Stimulated activated CD4-positive, alpha-beta T cell treated with anti-CD3 and anti-CD28 coated beads, Interleukin-4, amount 100 ng/mL, for 48 hours (primary cell): ENCODE measurements around the gene INSYN1.
A peak's percentile ranks its signal among the peaks of the same experiment; 100 is the strongest.
"Not testable (repeated sequence)": the region's sequence is repeated elsewhere in the genome, so short reads cannot be mapped to it uniquely, and the experiment has no call there.

Experiments used
- DNase-seq, 2 donors: peaks; one replicate each; pipeline ENCODE4 v3.0.0-alpha.2; 2020; ENCODE audit warnings: low read depth in 2 of 2

The INSYN1 gene

DNA sequence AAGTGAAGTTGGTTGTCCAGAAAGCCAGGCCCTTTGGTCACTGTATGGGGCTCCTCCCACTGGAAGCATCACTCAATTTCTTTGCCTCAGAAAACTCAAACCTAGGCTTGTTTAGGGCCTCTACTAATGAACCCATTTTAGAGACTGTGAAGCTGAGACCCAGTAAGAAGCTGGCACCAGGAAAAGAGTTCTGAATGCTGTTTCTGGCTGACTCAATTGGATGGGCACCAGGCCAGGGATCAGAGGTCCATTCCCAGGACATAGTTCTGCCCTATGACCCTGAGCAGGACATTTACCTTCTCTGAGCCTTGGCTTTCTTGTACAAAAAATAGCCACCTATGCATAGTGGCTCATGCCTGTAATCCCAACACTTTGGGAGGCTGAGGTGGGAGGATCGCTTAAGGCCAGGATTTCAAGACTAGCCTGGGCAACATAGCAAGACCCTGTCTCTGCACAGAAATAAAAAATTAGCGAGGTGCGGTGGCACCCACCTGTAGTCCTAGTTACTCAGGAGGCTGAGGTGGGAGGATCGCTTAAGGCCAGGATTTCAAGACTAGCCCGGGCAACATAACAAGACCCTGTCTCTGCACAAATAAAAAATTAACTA is 38.4 kb downstream of the INSYN1 start:
- DNase-seq = no peak

DNA sequence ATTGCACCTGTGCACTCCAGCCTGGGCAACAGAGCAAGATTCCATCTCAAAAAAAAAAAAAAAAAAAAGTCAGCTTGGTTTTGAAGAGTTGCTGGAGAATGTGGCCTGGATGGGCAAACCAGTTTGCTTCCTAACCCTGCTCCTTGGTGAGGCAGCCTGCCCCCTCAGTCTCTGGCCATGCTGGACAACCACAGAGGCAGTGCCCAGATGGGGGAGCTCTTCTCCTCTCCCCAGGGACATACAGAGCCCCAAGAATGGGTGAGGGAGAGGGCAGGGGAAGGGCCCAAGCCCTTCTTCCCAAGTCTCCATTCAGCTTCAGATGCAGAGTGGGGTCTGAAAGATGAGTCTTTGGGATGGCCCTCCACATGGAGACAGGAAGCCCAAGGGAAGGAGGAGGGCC is 41.0 kb downstream of the INSYN1 start:
- no peak for DNase-seq

DNA sequence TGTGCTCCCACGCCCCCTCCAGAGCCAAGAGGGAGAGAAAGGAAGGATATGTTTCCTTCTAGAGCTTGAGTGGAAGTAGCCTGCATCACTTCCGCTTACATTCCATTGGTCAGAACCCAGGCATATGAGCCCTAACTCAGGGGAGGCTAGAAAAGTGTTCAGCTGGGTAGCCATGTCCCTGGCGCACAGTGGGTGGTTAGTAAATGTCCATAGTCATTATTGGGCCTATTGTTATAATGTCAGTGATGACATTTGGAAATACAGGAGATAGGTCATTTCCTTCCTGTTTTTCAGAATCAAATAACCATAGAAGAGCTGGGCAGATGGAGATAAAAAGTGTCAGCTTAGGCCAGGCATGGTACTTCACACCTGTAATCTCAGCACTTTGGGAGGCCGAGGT is 41.6 kb downstream of the INSYN1 start:
- no peak for DNase-seq

DNA sequence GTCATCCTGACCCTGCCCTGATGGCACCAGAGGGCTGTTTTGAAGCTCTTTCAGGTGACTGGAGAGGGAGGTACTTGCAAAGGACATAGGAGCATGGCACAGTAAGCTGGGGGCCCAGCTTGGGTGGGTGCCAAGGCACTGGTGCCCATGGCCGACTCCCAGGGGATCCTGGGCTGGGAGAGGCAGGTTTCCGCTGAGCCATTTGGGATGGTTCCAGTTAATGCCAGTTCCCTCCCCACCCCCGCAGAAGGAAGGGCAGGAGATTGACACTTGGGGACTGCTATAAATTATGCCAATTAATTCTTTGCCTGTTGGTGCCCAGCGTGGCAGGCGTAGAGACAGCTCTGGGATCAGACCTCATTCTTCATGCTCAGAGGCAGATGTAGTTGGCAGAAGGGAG is 42.8 kb downstream of the INSYN1 start:
- DNase-seq = no peak

DNA sequence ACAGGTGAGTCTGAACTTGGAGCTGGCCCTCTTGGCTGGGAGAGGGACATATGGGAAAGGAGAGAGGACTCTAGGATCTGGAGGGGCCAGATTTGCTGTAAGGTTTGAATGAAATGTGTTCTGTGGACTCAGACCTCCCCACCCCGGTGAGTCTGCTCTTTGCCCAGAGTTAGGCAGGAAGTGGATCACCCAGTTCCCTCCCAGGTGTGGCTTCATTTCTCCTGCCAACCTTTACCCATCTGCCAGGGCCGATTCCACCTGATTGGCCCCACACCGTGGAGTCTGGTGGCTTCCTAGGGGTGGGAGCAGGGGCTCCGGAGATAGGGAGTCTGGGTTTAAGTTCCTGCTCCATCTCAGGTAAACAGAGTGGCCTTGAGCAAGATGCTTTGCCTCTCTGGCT is 43.5 kb downstream of the INSYN1 start:
- DNase-seq = no peak

DNA sequence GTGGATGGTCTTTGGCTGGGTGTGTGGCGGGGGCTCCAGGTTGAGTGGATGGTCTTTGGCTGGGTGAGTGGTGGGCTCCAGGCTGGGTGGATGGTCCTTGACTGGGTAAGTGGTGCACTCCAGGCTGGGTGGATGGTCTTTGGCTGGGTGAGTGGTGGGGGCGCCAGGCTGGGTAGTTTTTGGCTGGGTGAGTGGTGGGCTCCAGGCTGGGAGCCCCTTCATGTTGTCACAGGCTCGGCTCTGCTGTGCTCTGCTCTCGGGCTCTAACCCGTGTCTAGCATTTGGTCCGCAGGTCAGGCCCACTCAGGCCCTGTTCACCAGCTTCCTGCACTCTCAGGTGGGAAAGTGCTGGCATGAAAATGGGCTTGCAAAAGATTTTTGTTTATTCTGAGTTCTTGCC is 43.9 kb downstream of the INSYN1 start:
- DNase-seq = no peak

DNA sequence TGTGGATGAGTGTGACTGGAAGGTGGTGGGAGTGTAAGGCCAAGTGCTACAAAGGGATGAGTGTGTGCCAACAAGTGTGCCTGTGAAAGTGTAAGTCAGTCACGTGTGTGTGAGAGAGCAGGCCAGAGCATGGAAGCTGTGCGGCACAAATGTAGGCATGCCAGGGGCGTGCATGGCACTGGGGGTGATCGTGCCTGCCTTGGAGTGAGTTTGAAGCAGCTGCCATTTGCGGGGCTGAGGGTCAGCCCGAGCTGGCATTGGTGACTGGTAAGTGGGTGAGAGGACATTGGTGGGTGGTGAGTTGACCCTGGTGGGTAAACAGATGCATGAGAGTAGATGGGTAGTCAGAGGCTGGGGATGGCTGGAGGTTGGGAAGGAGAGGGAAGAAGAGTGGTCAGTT is 44.5 kb downstream of the INSYN1 start:
- DNase-seq = no peak

DNA sequence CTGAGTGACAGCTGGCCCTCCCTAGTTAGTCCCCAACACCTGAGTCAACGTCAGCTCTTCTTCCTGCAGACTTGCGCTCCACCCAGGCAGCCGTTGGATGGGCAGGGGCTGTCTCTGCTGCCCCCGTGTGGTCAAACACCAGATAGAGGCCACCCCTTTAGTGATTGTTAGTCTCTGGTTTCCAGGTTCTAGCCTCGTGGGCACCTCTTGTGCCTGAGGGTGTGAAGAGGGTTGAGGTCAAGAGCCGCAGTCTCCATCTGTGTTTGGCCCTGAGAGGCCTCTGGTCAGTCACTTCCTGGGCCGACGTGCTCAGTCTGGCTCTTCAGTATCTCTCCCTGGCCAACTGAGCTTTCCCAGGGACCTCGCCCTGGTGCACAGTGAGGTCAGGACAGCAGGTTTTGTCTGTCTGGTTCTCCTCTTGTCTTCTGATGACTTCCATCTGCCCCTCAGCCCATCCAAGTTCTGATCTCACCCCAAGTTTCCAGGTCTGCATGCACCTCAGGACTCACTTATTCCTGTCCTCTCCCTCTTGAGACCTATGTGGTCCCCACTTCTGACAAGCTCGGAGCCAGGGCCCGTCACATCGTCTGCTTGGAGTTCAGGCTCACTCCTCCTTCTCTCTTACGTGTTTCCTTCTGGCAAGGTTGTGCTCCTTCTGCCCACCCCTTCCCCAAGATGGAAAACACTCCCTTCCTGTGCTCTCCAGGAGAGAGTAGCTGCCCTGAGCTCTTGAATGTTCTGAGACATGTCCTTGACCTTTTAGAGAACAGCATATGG is 48.1 kb downstream of the INSYN1 start:
- peak; percentile 56 to 58 for DNase-seq

DNA sequence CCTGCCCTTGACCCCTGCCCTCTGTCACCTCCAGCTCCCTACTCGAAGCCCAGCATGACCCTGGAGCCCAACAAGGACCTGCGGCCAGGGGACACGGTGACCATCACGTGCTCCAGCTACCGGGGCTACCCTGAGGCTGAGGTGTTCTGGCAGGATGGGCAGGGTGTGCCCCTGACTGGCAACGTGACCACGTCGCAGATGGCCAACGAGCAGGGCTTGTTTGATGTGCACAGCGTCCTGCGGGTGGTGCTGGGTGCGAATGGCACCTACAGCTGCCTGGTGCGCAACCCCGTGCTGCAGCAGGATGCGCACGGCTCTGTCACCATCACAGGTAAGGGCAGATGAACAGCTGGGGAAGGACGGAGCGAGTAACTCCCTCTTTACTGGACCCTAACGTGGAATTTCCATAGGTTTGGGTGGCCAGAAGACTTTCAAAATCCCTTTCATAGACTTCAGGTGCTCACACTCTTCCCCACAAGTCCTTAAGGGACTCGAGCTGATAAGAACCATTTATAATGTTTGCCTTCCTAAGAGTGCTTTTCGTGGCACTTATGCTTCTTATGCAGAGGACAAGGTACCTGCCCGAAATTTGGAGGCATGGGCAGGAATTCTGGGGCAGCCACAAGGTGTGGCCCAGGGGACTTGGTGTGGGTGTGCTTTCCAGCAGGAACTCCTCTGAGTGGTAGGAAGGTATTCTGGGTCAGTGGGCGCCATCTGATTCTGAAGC is 48.8 kb downstream of the INSYN1 start:
- DNase-seq = not testable (repeated sequence)

DNA sequence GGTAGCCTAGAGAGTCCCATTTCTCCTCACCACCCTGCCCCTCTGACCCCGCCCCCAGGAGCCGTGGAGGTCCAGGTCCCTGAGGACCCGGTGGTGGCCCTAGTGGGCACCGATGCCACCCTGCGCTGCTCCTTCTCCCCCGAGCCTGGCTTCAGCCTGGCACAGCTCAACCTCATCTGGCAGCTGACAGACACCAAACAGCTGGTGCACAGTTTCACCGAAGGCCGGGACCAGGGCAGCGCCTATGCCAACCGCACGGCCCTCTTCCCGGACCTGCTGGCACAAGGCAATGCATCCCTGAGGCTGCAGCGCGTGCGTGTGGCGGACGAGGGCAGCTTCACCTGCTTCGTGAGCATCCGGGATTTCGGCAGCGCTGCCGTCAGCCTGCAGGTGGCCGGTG is 49.5 kb downstream of the INSYN1 start:
- not testable (repeated sequence) for DNase-seq

DNA sequence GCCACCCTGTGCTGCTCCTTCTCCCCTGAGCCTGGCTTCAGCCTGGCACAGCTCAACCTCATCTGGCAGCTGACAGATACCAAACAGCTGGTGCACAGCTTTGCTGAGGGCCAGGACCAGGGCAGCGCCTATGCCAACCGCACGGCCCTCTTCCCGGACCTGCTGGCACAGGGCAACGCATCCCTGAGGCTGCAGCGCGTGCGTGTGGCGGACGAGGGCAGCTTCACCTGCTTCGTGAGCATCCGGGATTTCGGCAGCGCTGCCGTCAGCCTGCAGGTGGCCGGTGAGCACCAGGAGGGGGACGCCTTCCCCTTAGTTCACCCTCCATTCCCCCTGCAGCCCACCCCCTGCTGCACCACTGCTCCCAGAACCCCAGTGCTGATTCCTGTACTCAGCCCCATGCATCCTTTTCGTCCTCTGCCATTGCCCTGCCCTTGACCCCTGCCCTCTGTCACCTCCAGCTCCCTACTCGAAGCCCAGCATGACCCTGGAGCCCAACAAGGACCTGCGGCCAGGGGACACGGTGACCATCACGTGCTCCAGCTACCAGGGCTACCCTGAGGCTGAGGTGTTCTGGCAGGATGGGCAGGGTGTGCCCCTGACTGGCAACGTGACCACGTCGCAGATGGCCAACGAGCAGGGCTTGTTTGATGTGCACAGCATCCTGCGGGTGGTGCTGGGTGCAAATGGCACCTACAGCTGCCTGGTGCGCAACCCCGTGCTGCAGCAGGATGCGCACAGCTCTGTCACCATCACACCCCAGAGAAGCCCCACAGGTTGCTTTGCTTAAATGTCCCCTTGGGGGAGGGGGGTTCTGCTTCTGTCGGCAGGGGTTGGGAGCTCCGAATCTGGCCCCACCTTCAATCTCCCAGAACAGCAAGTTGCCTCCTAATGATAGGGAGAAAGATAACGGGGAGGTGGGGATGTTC is 50.6 kb downstream of the INSYN1 start:
- DNase-seq = not testable (repeated sequence)

DNA sequence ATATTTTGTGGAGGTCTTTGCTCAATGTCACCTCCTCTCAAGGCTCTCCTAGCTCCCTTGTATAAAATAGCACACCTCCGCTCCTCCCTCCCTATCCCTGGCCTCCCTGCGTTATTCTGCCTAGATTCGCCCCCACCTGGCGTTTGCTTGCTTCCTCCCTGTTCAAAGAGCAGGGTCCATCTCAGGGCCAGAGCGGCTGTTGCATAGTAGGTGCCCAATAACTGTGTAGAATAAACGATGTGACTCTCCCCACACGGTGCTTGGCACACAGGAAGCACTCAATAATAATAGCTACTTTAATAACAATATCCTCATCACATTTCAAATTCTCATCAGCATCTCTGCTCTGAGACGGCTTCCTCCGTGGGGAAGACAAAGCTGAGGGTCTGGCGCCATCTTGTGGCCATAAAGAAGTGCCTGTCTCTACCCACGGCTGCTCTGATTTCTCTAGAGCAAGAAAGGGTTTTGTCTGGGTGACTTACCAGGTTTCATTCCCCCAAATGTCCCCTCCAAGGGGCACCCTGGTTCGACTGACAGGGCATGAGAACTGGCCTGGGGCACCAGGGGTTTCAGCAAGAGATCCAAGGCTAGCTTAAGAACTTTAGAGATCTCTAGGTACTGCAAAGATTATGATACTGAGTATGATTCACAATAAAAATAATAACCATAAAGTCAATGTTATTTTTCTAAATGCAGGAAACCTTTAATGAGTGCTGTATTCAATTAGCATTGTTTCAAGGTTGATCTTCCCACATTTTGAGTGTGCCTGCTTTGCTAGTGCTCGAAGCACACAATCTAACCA is 52.9 kb downstream of the INSYN1 start:
- DNase-seq = peak; percentile 65 to 66

DNA sequence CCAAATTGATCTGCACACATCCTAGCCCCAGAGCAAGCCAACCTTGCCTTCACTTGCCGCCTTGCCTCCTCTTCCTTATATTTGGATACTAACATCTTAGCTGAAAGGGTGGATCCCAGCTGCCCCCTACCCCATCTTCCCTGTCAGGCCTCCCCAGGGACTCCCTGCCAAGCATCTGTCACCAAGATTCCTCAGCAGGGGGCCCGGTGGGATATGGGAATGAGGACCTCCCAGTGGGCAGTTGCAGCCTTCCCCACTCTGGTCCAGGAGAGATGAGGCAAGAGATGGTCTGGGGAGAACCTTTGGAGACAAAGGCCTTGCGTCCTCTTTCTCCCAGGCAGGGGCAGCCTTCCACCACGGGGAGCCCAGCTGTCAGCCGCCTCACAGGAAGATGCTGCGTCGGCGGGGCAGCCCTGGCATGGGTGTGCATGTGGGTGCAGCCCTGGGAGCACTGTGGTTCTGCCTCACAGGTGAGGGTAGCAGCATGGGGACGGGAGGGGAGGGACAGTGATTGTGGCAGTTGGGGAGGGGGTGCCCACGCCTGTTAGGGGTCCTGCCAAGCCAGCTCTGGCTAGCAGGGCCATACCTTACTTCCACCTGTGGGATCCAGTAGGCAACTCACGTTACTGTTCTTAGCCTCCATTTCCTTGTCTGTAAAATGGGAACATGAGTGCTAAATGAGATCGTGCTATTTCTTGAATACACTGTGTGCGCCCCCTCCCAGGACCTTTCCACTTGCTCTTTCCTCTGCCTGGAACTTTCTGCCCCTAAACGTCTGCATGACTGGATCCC is 53.7 kb downstream of the INSYN1 start:
- no peak for DNase-seq

DNA sequence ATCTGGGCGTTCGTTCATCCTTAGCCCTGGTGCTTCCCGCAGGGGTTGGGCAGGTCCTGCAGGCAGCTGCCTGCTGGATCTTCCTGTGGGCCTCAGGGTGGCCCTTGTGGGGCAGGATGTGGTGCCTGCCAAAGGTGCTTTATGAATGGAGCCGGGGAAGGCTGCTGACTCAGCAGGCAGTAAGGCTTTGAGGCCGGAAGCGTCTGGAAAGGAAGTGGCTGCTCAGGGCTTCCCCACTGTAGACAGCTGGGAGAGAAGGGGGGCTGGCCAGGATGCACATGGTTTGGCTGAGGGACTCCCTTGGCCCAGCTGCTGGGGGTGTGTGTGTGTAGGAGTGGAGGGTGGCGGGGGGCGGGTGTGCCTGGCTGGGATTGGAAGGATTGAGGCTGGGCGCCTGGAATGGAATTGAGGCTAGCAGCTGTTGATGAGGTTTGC is 56.1 kb downstream of the INSYN1 start:
- peak; percentile 60 to 74 for DNase-seq

DNA sequence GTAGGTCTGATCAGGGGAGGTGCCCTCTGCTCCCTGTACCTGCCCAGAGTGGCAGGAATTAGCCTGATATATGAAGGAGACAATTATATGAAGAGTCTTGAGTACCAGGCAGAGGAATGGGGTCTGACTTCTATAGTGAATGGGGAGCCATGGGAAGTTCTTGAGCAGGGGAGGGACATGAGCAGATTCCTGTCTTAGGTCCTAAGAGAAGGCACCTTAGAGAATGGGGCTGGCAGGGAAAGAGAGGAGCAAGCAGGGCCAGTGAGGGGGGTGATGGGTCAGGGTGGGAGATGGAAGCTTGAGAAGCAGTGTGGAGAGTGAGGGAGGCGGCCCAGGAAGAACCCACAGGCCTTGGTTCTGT is 56.5 kb downstream of the INSYN1 start:
- no peak for DNase-seq

DNA sequence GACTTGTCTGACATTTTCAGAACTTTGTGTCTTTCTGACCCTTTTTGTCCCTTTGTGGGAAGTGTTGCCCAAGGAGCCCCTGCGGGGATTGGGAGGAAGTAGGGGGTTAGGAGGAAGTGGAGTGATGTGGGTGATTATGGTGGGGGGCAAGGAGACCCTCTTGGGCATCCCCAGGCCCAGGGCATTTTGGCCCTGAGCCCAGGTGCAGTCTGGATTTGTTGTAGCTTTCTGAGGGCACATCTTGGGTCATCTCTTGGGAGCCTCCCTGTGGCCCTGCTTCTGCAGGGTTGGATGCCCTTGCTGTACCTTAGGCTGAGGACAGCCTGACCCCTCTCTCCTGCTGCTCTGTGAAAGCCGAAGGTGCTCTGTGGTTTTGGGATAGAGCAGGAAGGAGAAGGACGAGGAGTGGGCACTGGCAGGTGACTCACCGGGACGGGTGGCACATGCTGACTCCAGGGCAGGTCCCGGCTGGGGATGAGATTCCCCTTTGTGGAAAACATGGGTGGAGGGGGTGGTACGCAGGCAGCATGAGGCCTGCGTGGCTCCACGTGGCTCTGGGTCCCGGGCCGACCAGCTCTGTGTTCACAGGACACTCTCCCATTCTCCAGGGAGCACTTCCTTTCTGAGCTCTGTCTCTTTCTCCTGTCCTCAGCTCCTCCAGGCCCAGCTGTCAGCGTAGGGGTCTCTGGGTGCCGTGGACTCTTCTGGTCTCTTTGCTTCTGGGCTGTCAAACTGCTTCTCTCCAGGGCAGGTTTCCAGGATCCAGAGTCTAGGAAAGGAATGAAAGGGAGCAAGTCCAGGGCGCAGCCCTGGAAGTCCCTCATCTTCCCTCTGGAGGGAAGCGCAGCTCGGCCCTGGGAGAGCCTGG is 57.1 kb downstream of the INSYN1 start:
- no peak for DNase-seq

DNA sequence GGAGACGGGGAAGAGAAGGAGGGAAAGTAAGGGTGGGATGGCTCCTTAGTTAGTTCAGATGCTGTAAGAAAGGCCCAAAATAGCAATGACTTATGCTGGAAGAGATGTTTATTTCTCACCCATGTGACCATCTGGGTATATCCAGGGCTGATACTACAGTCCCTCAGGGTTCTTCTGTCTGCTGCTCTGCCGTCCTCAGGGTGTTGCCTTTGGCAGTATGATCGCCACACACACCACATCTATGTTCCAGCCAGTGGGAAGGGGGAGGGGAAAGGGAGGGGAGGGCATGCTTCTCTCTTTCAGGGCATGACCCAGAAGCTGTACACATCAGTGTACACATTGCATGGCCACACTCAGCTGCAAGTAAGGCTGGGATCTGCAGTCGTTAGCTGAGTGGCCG is 58.7 kb downstream of the INSYN1 start:
- no peak for DNase-seq

DNA sequence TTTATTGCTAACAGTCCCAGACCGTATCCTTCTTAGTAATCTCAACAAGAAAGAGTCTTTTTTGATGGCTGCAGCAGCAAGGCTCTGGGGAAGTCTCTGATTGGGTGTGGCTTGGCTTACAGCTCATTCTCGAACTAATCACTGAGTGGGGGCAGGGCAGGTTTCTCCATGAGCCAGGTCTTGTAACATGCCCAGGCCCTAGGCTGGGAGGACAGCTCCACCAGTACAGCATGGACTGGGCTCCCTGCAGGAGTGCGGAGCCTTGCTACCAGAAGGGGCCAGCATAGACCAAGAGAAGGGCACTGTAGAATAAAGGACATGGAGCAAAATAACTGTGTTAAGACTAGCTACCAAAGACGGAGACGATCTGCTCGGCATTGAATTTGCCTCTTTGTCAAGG is 61.8 kb downstream of the INSYN1 start:
- no peak for DNase-seq

DNA sequence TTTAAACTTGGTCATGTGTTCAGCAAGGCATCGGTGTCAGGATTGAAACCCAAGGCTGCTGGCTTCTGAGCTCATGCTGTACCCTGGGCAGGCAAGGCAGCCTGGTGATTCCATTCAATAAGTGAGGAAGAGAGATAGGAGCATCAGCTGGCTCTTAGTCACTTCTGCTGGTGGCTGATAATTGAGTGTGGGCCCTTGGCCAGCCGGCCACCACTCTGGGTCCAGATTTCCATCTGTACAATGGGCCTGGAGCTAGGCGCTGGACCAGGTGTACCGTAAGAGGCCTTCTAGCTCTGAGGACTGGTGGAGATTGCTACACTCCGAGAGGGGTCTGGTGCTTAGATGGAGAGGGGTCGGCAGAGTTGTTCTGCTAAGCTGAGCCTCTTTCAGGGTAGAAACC is 64.7 kb downstream of the INSYN1 start:
- DNase-seq = no peak
